Measurements from ENCODE around the gene ASTL. TPM values are rescaled to one million over a fixed set of nuclear protein-coding genes. Genes with fewer than 3 reads are reported as not detected.
A peak's percentile ranks its signal among the peaks of the same experiment; 100 is the strongest.

Gene ASTL
- total RNA-seq, 1 experiment from 2014 or later, result 0.79 TPM

DNA sequence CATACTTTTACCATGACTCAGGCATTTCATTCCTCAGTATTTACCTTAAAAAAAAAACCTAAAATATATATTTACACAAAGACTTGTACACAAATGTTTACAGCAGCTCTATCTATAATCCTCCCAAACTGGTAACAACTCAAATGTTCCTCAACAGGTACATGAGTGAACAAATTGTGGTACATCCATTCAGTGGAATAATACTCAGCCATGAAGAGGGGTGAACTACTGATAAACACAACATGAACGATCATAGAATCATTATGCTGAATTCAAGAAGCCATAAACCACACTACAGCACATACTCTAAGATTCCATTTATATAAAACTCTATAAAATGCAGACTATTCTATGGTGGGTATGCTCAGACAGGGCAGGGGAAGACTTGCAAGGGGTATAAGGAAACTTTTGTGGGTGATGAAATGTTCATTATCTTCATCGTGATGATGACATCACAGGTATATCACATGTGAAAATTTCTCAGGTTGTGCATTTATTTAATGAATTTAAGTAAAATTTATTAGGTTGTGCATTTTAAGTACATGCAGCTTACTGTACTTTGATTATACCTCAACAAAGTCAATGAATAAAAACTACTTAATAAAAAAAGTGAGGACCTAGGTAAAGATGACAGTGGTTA lies 31.7 kb upstream of the ASTL start:
- CTCF ChIA-PET, result no interaction called here

DNA sequence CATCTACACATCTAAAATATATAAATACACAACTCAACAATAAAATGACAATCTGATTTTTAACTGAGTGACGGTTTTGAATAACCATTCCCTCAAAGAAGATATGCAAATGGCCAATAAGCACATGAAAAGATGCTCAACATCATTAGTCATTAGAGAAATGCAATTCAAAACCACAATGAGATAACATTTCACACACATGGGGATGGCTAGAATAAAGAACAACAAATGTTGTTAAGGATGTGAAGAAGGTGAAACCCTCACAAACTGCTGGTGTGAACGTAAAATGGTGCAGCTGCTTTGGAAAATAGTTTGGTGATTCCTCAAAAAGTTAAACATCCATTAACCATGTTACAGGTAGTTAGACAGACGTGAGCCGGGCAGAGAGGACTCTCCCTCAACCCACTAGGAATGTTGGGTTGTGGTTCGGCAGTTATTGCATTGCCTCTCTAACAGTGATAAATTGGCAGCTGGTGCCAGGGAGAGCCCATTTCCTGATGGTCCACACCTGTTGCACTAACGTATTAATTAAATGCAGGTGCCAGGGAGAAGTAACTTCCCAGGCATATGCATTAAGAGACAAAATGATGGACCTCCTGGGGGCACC lies 29.2 kb upstream of the ASTL start:
- peaks cover 18% of the 10 kb centered on the region for H3K9me3 Mint-ChIP-seq
- TF ChIP-seq JUN (CRISPR knock-in tag; IDR thresholded peaks at IDR 0.05) (no peak), NR2C2 (CRISPR knock-in tag; IDR thresholded peaks at IDR 0.05) (no peak), NR1H2 (CRISPR knock-in tag; IDR thresholded peaks at IDR 0.05) (no peak), SOX15 (CRISPR knock-in tag; IDR thresholded peaks at IDR 0.05) (no peak), TCF7 (CRISPR knock-in tag; IDR thresholded peaks at IDR 0.05; ENCODE audit: low read depth) (no peak), ATF1 (CRISPR knock-in tag; IDR thresholded peaks at IDR 0.05) (no peak), GRHL2 (CRISPR knock-in tag; IDR thresholded peaks at IDR 0.05; ENCODE audit: insufficient replicate concordance, severe bottlenecking) (no peak)
- TF ChIP-seq, protein P1, sequence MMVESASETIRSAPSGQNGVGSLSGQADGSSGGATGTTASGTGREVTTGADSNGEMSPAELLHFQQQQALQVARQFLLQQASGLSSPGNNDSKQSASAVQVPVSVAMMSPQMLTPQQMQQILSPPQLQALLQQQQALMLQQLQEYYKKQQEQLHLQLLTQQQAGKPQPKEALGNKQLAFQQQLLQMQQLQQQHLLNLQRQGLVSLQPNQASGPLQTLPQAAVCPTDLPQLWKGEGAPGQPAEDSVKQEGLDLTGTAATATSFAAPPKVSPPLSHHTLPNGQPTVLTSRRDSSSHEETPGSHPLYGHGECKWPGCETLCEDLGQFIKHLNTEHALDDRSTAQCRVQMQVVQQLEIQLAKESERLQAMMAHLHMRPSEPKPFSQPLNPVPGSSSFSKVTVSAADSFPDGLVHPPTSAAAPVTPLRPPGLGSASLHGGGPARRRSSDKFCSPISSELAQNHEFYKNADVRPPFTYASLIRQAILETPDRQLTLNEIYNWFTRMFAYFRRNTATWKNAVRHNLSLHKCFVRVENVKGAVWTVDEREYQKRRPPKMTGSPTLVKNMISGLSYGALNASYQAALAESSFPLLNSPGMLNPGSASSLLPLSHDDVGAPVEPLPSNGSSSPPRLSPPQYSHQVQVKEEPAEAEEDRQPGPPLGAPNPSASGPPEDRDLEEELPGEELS (CRISPR knock-in tag; IDR thresholded peaks at IDR 0.05), result no peak
- TF ChIP-seq, protein P2, sequence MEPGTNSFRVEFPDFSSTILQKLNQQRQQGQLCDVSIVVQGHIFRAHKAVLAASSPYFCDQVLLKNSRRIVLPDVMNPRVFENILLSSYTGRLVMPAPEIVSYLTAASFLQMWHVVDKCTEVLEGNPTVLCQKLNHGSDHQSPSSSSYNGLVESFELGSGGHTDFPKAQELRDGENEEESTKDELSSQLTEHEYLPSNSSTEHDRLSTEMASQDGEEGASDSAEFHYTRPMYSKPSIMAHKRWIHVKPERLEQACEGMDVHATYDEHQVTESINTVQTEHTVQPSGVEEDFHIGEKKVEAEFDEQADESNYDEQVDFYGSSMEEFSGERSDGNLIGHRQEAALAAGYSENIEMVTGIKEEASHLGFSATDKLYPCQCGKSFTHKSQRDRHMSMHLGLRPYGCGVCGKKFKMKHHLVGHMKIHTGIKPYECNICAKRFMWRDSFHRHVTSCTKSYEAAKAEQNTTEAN (CRISPR knock-in tag; IDR thresholded peaks at IDR 0.05), result no peak
- TF ChIP-seq, protein P3, sequence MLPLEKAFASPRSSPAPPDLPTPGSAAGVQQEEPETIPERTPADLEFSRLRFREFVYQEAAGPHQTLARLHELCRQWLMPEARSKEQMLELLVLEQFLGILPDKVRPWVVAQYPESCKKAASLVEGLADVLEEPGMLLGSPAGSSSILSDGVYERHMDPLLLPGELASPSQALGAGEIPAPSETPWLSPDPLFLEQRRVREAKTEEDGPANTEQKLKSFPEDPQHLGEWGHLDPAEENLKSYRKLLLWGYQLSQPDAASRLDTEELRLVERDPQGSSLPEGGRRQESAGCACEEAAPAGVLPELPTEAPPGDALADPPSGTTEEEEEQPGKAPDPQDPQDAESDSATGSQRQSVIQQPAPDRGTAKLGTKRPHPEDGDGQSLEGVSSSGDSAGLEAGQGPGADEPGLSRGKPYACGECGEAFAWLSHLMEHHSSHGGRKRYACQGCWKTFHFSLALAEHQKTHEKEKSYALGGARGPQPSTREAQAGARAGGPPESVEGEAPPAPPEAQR (CRISPR knock-in tag; IDR thresholded peaks at IDR 0.05), result no peak
- TF ChIP-seq, protein P4, sequence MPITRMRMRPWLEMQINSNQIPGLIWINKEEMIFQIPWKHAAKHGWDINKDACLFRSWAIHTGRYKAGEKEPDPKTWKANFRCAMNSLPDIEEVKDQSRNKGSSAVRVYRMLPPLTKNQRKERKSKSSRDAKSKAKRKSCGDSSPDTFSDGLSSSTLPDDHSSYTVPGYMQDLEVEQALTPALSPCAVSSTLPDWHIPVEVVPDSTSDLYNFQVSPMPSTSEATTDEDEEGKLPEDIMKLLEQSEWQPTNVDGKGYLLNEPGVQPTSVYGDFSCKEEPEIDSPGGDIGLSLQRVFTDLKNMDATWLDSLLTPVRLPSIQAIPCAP (CRISPR knock-in tag; IDR thresholded peaks at IDR 0.05), result no peak
- TF ChIP-seq, protein P5, sequence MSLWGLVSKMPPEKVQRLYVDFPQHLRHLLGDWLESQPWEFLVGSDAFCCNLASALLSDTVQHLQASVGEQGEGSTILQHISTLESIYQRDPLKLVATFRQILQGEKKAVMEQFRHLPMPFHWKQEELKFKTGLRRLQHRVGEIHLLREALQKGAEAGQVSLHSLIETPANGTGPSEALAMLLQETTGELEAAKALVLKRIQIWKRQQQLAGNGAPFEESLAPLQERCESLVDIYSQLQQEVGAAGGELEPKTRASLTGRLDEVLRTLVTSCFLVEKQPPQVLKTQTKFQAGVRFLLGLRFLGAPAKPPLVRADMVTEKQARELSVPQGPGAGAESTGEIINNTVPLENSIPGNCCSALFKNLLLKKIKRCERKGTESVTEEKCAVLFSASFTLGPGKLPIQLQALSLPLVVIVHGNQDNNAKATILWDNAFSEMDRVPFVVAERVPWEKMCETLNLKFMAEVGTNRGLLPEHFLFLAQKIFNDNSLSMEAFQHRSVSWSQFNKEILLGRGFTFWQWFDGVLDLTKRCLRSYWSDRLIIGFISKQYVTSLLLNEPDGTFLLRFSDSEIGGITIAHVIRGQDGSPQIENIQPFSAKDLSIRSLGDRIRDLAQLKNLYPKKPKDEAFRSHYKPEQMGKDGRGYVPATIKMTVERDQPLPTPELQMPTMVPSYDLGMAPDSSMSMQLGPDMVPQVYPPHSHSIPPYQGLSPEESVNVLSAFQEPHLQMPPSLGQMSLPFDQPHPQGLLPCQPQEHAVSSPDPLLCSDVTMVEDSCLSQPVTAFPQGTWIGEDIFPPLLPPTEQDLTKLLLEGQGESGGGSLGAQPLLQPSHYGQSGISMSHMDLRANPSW (CRISPR knock-in tag; conservative IDR thresholded peaks at IDR 0.05; ENCODE audit: low read depth), result no peak
- ATAC-seq (no peak), DNase-seq (ENCODE audit: low spot score) (no peak)
- POLR2A ChIA-PET, result no interaction called here
- H3K4me3 Mint-ChIP-seq, result no peak overlapping the region
- peaks cover 17% of the 10 kb centered on the region for H3K4me1 Mint-ChIP-seq
- H3K27me3 Mint-ChIP-seq (ENCODE audit: low read depth), result no peaks in the 10 kb centered on the region; the same call in 1 of the 2 replicates
- CTCF ChIA-PET, result interaction anchor here (0.6 kb wide), 1 partner anchor 99 kb away, joined by 3 read pairs; no protein-coding TSS in a partner anchor
- no peaks in the 10 kb centered on the region for H3K36me3 Mint-ChIP-seq
- H3K27ac Mint-ChIP-seq, result no peak overlapping the region

More for the DNA sequence above, 31.7 kb upstream of the ASTL start:
- Mint-ChIP-seq H3K4me1 (peaks cover 7% of the 10 kb centered on the region), H3K4me3 (no peak overlapping the region), H3K27ac (no peak overlapping the region), H3K36me3 (no peaks in the 10 kb centered on the region), H3K9me3 (peaks cover 18% of the 10 kb centered on the region), H3K27me3 (ENCODE audit: low read depth) (no peaks in the 10 kb centered on the region)
- no peak for DNase-seq (ENCODE audit: low spot score)
- POLR2A ChIA-PET, result no interaction called here
- no peak for ATAC-seq
- TF ChIP-seq GTF2I (CRISPR knock-in tag; conservative IDR thresholded peaks at IDR 0.05), result 0 out of 2 replicates have a peak, but pooled peaks have one; percentile 26
- TF ChIP-seq, protein P6, sequence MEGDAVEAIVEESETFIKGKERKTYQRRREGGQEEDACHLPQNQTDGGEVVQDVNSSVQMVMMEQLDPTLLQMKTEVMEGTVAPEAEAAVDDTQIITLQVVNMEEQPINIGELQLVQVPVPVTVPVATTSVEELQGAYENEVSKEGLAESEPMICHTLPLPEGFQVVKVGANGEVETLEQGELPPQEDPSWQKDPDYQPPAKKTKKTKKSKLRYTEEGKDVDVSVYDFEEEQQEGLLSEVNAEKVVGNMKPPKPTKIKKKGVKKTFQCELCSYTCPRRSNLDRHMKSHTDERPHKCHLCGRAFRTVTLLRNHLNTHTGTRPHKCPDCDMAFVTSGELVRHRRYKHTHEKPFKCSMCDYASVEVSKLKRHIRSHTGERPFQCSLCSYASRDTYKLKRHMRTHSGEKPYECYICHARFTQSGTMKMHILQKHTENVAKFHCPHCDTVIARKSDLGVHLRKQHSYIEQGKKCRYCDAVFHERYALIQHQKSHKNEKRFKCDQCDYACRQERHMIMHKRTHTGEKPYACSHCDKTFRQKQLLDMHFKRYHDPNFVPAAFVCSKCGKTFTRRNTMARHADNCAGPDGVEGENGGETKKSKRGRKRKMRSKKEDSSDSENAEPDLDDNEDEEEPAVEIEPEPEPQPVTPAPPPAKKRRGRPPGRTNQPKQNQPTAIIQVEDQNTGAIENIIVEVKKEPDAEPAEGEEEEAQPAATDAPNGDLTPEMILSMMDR (IDR thresholded peaks at IDR 0.05), result no peak
